Kidney tubule cell (primary cell): Measurements from ENCODE around the gene MAPT.
"Not testable (repeated sequence)": the region's sequence is repeated elsewhere in the genome, so short reads cannot be mapped to it uniquely, and the experiment has no call there.

Source experiments
- DNase-seq: peaks from one replicate; pipeline ENCODE4 v3.0.0-alpha.2; 2018; ENCODE audit warnings: low spot score

MAPT gene

DNA sequence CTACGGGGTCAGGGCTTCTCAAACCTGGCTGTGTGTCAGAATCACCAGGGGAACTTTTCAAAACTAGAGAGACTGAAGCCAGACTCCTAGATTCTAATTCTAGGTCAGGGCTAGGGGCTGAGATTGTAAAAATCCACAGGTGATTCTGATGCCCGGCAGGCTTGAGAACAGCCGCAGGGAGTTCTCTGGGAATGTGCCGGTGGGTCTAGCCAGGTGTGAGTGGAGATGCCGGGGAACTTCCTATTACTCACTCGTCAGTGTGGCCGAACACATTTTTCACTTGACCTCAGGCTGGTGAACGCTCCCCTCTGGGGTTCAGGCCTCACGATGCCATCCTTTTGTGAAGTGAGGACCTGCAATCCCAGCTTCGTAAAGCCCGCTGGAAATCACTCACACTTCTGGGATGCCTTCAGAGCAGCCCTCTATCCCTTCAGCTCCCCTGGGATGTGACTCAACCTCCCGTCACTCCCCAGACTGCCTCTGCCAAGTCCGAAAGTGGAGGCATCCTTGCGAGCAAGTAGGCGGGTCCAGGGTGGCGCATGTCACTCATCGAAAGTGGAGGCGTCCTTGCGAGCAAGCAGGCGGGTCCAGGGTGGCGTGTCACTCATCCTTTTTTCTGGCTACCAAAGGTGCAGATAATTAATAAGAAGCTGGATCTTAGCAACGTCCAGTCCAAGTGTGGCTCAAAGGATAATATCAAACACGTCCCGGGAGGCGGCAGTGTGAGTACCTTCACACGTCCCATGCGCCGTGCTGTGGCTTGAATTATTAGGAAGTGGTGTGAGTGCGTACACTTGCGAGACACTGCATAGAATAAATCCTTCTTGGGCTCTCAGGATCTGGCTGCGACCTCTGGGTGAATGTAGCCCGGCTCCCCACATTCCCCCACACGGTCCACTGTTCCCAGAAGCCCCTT is 115.6 kb downstream of the MAPT start:
- DNase-seq, result no peak

DNA sequence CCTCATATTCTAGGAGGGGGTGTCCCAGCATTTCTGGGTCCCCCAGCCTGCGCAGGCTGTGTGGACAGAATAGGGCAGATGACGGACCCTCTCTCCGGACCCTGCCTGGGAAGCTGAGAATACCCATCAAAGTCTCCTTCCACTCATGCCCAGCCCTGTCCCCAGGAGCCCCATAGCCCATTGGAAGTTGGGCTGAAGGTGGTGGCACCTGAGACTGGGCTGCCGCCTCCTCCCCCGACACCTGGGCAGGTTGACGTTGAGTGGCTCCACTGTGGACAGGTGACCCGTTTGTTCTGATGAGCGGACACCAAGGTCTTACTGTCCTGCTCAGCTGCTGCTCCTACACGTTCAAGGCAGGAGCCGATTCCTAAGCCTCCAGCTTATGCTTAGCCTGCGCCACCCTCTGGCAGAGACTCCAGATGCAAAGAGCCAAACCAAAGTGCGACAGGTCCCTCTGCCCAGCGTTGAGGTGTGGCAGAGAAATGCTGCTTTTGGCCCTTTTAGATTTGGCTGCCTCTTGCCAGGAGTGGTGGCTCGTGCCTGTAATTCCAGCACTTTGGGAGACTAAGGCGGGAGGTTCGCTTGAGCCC is 116.3 kb downstream of the MAPT start:
- no peak for DNase-seq

DNA sequence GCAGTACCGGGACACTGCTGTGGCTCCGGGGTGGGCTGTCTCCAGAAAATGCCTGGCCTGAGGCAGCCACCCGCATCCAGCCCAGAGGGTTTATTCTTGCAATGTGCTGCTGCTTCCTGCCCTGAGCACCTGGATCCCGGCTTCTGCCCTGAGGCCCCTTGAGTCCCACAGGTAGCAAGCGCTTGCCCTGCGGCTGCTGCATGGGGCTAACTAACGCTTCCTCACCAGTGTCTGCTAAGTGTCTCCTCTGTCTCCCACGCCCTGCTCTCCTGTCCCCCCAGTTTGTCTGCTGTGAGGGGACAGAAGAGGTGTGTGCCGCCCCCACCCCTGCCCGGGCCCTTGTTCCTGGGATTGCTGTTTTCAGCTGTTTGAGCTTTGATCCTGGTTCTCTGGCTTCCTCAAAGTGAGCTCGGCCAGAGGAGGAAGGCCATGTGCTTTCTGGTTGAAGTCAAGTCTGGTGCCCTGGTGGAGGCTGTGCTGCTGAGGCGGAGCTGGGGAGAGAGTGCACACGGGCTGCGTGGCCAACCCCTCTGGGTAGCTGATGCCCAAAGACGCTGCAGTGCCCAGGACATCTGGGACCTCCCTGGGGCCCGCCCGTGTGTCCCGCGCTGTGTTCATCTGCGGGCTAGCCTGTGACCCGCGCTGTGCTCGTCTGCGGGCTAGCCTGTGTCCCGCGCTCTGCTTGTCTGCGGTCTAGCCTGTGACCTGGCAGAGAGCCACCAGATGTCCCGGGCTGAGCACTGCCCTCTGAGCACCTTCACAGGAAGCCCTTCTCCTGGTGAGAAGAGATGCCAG is 117.6 kb downstream of the MAPT start:
- no peak for DNase-seq

DNA sequence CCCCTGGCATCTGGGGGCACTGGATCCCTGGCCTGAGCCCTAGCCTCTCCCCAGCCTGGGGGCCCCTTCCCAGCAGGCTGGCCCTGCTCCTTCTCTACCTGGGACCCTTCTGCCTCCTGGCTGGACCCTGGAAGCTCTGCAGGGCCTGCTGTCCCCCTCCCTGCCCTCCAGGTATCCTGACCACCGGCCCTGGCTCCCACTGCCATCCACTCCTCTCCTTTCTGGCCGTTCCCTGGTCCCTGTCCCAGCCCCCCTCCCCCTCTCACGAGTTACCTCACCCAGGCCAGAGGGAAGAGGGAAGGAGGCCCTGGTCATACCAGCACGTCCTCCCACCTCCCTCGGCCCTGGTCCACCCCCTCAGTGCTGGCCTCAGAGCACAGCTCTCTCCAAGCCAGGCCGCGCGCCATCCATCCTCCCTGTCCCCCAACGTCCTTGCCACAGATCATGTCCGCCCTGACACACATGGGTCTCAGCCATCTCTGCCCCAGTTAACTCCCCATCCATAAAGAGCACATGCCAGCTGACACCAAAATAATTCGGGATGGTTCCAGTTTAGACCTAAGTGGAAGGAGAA is 118.2 kb downstream of the MAPT start:
- DNase-seq, result no peak

DNA sequence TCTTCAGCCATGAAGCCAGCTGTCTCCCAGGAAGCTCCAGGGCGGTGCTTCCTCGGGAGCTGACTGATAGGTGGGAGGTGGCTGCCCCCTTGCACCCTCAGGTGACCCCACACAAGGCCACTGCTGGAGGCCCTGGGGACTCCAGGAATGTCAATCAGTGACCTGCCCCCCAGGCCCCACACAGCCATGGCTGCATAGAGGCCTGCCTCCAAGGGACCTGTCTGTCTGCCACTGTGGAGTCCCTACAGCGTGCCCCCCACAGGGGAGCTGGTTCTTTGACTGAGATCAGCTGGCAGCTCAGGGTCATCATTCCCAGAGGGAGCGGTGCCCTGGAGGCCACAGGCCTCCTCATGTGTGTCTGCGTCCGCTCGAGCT is 118.8 kb downstream of the MAPT start:
- DNase-seq, result no peak

DNA sequence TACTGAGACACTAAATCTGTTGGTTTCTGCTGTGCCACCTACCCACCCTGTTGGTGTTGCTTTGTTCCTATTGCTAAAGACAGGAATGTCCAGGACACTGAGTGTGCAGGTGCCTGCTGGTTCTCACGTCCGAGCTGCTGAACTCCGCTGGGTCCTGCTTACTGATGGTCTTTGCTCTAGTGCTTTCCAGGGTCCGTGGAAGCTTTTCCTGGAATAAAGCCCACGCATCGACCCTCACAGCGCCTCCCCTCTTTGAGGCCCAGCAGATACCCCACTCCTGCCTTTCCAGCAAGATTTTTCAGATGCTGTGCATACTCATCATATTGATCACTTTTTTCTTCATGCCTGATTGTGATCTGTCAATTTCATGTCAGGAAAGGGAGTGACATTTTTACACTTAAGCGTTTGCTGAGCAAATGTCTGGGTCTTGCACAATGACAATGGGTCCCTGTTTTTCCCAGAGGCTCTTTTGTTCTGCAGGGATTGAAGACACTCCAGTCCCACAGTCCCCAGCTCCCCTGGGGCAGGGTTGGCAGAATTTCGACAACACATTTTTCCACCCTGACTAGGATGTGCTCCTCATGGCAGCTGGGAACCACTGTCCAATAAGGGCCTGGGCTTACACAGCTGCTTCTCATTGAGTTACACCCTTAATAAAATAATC is 119.3 kb downstream of the MAPT start:
- DNase-seq, result no peak

DNA sequence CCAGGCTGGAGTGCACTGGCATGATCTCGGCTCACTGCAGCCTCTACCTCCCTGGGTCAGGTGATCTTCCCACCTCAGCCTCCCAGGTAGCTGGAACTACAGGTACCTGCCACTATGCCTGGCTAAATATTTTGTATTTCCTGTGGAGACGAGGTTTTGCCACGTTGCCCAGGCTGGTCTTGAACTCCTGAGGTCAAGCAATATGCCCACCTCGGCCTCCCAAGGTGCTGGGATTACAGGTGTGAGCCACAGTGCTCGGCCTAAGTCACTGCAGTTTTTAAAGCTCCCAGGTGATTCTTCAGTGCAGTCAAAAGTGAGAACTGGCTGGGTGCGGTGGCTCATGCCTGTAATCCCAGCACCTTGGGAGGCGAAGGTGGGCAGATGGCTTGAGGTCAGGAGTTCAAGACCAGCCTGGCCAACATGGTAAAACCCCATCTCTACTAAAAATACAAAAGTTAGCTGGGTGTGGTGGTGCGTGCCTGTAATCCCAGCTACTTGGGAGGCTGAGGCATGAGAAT is 125.1 kb downstream of the MAPT start:
- not testable (repeated sequence) for DNase-seq

DNA sequence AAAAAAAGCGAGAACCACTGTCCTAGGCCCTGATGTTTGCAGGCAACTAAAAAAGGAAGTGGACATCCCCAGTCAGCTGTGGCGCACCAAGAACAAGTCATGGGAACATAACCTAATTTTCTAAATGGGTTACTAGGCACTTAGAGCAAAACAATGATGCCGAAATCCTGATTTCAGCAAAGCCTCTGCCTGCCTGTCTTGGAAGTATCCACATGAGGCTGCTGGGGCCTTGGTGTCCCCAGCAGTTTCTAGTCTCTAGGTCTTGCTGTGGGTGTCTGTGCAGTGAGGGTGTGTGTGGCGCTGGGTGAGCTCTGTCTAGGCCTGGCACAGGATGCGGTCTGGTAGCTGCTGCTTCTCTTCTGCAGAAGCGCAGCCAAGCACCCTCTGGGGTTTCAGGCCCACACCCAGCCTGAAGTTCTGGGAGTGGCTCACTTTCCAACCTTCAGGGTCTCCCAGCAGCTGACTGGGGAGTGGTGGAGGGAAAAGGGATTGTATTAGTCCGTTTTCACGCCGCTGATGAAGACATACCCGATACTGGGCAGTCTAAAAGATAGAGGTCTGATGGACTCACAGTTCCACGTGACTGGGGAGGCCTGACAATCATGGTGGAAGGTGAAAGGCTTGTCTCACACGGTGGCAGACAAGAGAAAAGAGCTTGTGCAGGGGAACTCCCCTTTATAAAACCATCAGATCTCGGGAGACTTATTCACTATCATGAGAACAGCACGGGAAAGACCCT is 125.8 kb downstream of the MAPT start:
- DNase-seq, result no peak

DNA sequence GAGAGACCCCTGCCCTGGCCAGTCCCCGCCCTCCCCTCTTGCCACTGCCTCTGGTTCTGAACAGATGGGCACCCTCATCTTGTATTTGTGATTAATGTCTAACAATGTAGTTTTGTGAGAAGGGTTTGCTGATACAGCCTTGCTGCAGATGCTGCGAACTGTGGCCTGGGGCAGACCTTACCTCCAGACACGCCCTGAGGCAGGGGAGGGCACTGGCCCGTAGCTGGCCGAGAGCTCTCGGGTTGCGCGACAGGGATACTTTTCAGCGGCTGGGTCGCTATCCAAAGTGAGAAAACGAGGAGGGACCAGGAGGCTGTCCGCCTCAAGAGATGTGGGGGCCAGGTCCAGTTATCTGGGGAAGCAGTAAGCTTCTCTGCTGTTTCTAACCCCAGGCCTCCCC is 126.6 kb downstream of the MAPT start:
- DNase-seq, result no peak

DNA sequence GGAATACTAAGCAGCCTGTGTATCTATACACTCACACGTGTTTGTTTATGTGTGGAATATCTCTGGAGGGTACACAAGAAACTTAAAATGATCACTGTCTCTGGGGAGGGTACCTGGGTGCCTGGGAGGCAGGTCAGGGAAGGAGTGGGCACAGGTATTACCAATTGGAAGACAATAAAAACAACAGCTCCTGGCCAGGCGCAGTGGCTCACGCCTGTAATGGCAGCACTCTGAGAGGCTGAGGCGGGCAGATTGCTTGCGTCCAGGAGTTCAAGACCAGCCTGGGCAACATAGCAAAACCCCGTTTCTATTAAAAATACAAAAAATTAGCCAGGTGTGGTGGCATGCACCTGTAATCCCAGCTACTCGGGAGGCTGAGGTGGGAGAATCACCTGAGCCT is 129.0 kb downstream of the MAPT start:
- not testable (repeated sequence) for DNase-seq

DNA sequence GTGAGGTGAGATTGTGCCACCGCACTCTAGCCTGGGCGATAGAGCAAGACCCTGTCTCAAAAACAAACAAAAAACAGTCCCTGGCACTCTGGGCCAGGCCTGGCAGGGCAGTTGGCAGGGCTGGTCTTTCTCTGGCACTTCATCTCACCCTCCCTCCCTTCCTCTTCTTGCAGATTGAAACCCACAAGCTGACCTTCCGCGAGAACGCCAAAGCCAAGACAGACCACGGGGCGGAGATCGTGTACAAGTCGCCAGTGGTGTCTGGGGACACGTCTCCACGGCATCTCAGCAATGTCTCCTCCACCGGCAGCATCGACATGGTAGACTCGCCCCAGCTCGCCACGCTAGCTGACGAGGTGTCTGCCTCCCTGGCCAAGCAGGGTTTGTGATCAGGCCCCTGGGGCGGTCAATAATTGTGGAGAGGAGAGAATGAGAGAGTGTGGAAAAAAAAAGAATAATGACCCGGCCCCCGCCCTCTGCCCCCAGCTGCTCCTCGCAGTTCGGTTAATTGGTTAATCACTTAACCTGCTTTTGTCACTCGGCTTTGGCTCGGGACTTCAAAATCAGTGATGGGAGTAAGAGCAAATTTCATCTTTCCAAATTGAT is 129.5 kb downstream of the MAPT start:
- no peak for DNase-seq

DNA sequence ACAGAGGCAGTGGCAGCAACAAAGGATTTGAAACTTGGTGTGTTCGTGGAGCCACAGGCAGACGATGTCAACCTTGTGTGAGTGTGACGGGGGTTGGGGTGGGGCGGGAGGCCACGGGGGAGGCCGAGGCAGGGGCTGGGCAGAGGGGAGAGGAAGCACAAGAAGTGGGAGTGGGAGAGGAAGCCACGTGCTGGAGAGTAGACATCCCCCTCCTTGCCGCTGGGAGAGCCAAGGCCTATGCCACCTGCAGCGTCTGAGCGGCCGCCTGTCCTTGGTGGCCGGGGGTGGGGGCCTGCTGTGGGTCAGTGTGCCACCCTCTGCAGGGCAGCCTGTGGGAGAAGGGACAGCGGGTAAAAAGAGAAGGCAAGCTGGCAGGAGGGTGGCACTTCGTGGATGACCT is 130.2 kb downstream of the MAPT start:
- no peak for DNase-seq

DNA sequence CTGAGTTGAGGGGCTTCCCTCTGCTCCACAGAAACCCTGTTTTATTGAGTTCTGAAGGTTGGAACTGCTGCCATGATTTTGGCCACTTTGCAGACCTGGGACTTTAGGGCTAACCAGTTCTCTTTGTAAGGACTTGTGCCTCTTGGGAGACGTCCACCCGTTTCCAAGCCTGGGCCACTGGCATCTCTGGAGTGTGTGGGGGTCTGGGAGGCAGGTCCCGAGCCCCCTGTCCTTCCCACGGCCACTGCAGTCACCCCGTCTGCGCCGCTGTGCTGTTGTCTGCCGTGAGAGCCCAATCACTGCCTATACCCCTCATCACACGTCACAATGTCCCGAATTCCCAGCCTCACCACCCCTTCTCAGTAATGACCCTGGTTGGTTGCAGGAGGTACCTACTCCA is 130.7 kb downstream of the MAPT start:
- DNase-seq, result no peak

DNA sequence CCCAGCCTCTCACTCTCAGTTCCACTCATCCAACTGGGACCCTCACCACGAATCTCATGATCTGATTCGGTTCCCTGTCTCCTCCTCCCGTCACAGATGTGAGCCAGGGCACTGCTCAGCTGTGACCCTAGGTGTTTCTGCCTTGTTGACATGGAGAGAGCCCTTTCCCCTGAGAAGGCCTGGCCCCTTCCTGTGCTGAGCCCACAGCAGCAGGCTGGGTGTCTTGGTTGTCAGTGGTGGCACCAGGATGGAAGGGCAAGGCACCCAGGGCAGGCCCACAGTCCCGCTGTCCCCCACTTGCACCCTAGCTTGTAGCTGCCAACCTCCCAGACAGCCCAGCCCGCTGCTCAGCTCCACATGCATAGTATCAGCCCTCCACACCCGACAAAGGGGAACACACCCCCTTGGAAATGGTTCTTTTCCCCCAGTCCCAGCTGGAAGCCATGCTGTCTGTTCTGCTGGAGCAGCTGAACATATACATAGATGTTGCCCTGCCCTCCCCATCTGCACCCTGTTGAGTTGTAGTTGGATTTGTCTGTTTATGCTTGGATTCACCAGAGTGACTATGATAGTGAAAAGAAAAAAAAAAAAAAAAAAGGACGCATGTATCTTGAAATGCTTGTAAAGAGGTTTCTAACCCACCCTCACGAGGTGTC is 131.3 kb downstream of the MAPT start:
- DNase-seq, result no peak

DNA sequence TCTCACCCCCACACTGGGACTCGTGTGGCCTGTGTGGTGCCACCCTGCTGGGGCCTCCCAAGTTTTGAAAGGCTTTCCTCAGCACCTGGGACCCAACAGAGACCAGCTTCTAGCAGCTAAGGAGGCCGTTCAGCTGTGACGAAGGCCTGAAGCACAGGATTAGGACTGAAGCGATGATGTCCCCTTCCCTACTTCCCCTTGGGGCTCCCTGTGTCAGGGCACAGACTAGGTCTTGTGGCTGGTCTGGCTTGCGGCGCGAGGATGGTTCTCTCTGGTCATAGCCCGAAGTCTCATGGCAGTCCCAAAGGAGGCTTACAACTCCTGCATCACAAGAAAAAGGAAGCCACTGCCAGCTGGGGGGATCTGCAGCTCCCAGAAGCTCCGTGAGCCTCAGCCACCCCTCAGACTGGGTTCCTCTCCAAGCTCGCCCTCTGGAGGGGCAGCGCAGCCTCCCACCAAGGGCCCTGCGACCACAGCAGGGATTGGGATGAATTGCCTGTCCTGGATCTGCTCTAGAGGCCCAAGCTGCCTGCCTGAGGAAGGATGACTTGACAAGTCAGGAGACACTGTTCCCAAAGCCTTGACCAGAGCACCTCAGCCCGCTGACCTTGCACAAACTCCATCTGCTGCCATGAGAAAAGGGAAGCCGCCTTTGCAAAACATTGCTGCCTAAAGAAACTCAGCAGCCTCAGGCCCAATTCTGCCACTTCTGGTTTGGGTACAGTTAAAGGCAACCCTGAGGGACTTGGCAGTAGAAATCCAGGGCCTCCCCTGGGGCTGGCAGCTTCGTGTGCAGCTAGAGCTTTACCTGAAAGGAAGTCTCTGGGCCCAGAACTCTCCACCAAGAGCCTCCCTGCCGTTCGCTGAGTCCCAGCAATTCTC is 132.1 kb downstream of the MAPT start:
- no peak for DNase-seq

DNA sequence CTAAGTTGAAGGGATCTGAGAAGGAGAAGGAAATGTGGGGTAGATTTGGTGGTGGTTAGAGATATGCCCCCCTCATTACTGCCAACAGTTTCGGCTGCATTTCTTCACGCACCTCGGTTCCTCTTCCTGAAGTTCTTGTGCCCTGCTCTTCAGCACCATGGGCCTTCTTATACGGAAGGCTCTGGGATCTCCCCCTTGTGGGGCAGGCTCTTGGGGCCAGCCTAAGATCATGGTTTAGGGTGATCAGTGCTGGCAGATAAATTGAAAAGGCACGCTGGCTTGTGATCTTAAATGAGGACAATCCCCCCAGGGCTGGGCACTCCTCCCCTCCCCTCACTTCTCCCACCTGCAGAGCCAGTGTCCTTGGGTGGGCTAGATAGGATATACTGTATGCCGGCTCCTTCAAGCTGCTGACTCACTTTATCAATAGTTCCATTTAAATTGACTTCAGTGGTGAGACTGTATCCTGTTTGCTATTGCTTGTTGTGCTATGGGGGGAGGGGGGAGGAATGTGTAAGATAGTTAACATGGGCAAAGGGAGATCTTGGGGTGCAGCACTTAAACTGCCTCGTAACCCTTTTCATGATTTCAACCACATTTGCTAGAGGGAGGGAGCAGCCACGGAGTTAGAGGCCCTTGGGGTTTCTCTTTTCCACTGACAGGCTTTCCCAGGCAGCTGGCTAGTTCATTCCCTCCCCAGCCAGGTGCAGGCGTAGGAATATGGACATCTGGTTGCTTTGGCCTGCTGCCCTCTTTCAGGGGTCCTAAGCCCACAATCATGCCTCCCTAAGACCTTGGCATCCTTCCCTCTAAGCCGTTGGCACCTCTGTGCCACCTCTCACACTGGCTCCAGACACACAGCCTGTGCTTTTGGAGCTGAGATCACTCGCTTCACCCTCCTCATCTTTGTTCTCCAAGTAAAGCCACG is 133.0 kb downstream of the MAPT start:
- no peak for DNase-seq

DNA sequence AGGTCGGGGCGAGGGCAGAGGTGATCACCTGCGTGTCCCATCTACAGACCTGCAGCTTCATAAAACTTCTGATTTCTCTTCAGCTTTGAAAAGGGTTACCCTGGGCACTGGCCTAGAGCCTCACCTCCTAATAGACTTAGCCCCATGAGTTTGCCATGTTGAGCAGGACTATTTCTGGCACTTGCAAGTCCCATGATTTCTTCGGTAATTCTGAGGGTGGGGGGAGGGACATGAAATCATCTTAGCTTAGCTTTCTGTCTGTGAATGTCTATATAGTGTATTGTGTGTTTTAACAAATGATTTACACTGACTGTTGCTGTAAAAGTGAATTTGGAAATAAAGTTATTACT is 133.6 kb downstream of the MAPT start:
- no peak for DNase-seq

DNA sequence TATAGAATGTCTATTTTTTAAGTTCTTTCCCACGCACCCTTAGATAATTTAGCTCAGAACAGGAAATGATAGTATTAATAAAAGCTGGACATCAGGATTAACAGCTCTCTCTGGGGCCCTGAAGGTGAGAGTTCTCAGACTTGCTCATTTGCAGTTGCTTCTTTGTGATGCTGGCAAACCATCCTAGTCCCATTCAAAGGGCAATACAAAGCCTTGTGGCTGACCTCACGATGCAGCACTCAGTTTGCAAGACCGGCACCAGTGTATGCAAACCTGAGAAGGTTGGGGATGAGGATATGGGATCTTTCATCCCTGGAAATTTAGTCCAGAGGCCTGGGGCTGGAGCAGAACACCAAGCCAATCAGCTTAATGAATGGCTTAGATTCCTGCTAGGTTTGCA is 134.0 kb downstream of the MAPT start:
- no peak for DNase-seq
